HCT116 (cell line): Measurements from ENCODE around the gene MUC3A. TPM values are rescaled to one million over a fixed set of nuclear protein-coding genes. Genes with fewer than 3 reads are reported as not detected.
"Not testable (repeated sequence)": the region's sequence is repeated elsewhere in the genome, so short reads cannot be mapped to it uniquely, and the experiment has no call there.

Source experiments
- ATAC-seq: fragments of 200-7000 bp; cut with Tn5 transposase; 2 replicates; pipeline ENCODE4 v1.9.1; 2020; ENCODE audit warnings: mild to moderate bottlenecking, moderate library complexity
- BruUV-seq: library from RNA; stranded (reverse); fragments of 400-500 nt; replicated peaks from 2 replicates; lab custom pipeline; 2021; lab: Mats Ljungman, UMichigan
- CTCF ChIA-PET: fragments of 300-600 bp; sonication (Branson Sonifier 250); formaldehyde crosslinking; loops from one replicate; lab custom pipeline; 2021; ENCODE audit warnings: antibody characterized with exemption; lab: Charles Lee
- POLR2A ChIA-PET: fragments of 300-600, 350-600 bp; sonication (Branson Sonifier 250); formaldehyde crosslinking; loops from one replicate; lab custom pipeline; 2021; ENCODE audit warnings: antibody characterized with exemption; lab: Charles Lee
- RAD21 ChIA-PET, 2 experiments: fragments of 300-600 bp; sonication (Branson Sonifier 250); formaldehyde crosslinking; loops; one replicate each; lab custom pipeline; 2023; ENCODE audit warnings: low total read pairs in 2 of 2; ENCODE audit not compliant: uncharacterized antibody in 2 of 2, unreplicated experiment in 2 of 2, low non-redundant PET in 1 of 2; lab: Charles Lee
- DNase-seq: peaks from one replicate; pipeline ENCODE4 v3.0.0-alpha.2; 2010; ENCODE audit warnings: low read depth, low spot score
- H2AFZ ChIP-seq: fragments of 200-600 bp; shearing (Covaris generic), sonication (generic); 2 replicates; pipeline ENCODE4 v1.6.1; 2017; ENCODE audit warnings: low read depth, mixed run types, mixed read lengths, antibody characterized with exemption, low read length; ENCODE audit not compliant: poor library complexity, severe bottlenecking
- H3K27ac ChIP-seq: 2 replicates; pipeline ENCODE4 v1.5.1; 2012; ENCODE audit warnings: low read depth, low read length
- H3K27me3 ChIP-seq: fragments of 200-600 bp; sonication (generic); 2 replicates; pipeline ENCODE4 v1.6.1; 2016; ENCODE audit warnings: mixed run types, low read length, mixed read lengths; ENCODE audit not compliant: insufficient read depth
- H3K36me3 ChIP-seq, 2 experiments: fragments of 200-500 bp in 1 of 2; fragments of 200-600 bp in 1 of 2; sonication (Bioruptor generic) in 1 of 2; sonication (generic) in 1 of 2; 2 replicates each; pipeline versions ENCODE4 v1.5.1 to v1.6.1; 2014 to 2016; ENCODE audit warnings: low read length in 2 of 2, inconsistent platforms in 1 of 2, mixed read lengths in 1 of 2, mixed run types in 1 of 2; ENCODE audit not compliant: insufficient read depth in 2 of 2, control insufficient read depth in 1 of 2
- H3K4me1 ChIP-seq, 2 experiments: fragments of 200-600 bp in 1 of 2; sonication (generic) in 1 of 2; 2 replicates each; pipeline versions ENCODE4 v1.5.1 to v1.6.1; 2012 to 2017; ENCODE audit warnings: low read length in 2 of 2, inconsistent platforms in 1 of 2, mild to moderate bottlenecking in 1 of 2, mixed read lengths in 1 of 2, mixed run types in 1 of 2, moderate library complexity in 1 of 2; ENCODE audit not compliant: insufficient read depth in 2 of 2, control insufficient read depth in 1 of 2
- H3K4me2 ChIP-seq: fragments of 200-600 bp; sonication (generic); 2 replicates; pipeline ENCODE4 v1.6.1; 2017; ENCODE audit warnings: mixed run types, low read length, mixed read lengths
- H3K4me3 ChIP-seq, 2 experiments: fragments of 200-600 bp in 1 of 2; sonication (generic) in 1 of 2; replicated peaks in 1 of 2; 2 replicates each; pipeline ENCODE4 v1.5.1; 2011 to 2016; ENCODE audit warnings: low read length in 2 of 2, control low read depth in 1 of 2, low read depth in 1 of 2, mild to moderate bottlenecking in 1 of 2, mixed read lengths in 1 of 2, mixed run types in 1 of 2
- H3K79me2 ChIP-seq: fragments of 200-600 bp; sonication (generic); 2 replicates; pipeline ENCODE4 v1.6.1; 2017; ENCODE audit warnings: mild to moderate bottlenecking, mixed run types, low read length, moderate library complexity, mixed read lengths; ENCODE audit not compliant: insufficient read depth
- H3K9ac ChIP-seq: fragments of 200-600 bp; sonication (generic); 2 replicates; pipeline ENCODE4 v1.6.1; 2016; ENCODE audit warnings: low read length, mixed read lengths
- H3K9me2 ChIP-seq: fragments of 200-600 bp; sonication (generic), shearing (Covaris generic); 2 replicates; pipeline ENCODE4 v1.6.1; 2017; ENCODE audit warnings: mixed run types, mild to moderate bottlenecking, moderate library complexity; ENCODE audit not compliant: insufficient read depth
- H3K9me3 ChIP-seq, 2 experiments: fragments of 200-500 bp in 1 of 2; fragments of 200-600 bp in 1 of 2; sonication (Bioruptor generic) in 1 of 2; sonication (generic) in 1 of 2; 2 replicates each; pipeline ENCODE4 v1.6.1; 2014 to 2017; ENCODE audit warnings: low read length in 2 of 2, mixed read lengths in 2 of 2, inconsistent platforms in 1 of 2, low read depth in 1 of 2, mild to moderate bottlenecking in 1 of 2, mixed run types in 1 of 2, moderate library complexity in 1 of 2; ENCODE audit not compliant: control insufficient read depth in 1 of 2, insufficient read depth in 1 of 2
- H4K20me1 ChIP-seq: fragments of 200-600 bp; sonication (generic), shearing (Covaris generic); 2 replicates; pipeline ENCODE4 v1.6.1; 2017; ENCODE audit warnings: mixed run types, mild to moderate bottlenecking, moderate library complexity; ENCODE audit not compliant: insufficient read depth
- EZH2 ChIP-seq: fragments of 200-600 bp; sonication (generic); IDR thresholded peaks from 2 replicates; pipeline ENCODE4 v1.6.1; 2017; ENCODE audit warnings: antibody characterized with exemption, mixed run types
- POLR2AphosphoS5 ChIP-seq: IDR thresholded peaks from 2 replicates; pipeline ENCODE4 v1.6.1; 2011; ENCODE audit warnings: mild to moderate bottlenecking, low read depth, low read length, moderate library complexity
- RAD21 ChIP-seq: IDR thresholded peaks from 2 replicates; pipeline ENCODE4 v1.6.1; 2012; ENCODE audit warnings: low read depth, mild to moderate bottlenecking
- SIN3A ChIP-seq: IDR thresholded peaks from 2 replicates; pipeline ENCODE4 v1.6.1; 2012; ENCODE audit warnings: low read depth
- SRF ChIP-seq: IDR thresholded peaks from 2 replicates; pipeline ENCODE4 v1.6.1; 2012; ENCODE audit warnings: low read depth
- TCF7L2 ChIP-seq: IDR thresholded peaks from 2 replicates; pipeline ENCODE4 v1.7.0; 2011; ENCODE audit warnings: borderline replicate concordance, inconsistent platforms; ENCODE audit not compliant: insufficient read depth, insufficient read length; ENCODE audit errors: extremely low read depth
- YY1 ChIP-seq: IDR thresholded peaks from 2 replicates; pipeline ENCODE4 v1.6.1; 2011; ENCODE audit warnings: low read length, low read depth, moderate library complexity, mild to moderate bottlenecking; ENCODE audit not compliant: insufficient replicate concordance; ENCODE audit errors: extremely low read depth
- intact Hi-C: fragments of 100-400 bp; cut with micrococcal nuclease; formaldehyde crosslinking; loops from 2 replicates; pipeline ENCODE4 v1.10.0; 2022
- total RNA-seq: library from RNA; stranded (reverse); gene quantifications from one replicate; pipeline ENCODE4 v1.2.1, GENCODE V29; 2021; ENCODE audit not compliant: unreplicated experiment

The MUC3A gene
- total RNA-seq, 1 experiment from 2014 or later: 30.8 TPM

GRCh38 chr7:100983451-100984187, 34.3 kb downstream of the MUC3A start:
- no peak overlapping the region for H3K4me2 ChIP-seq
- no peak overlapping the region for H3K27ac ChIP-seq
- H3K4me1 ChIP-seq: peaks cover 0 to 8% of the 10 kb centered on the region in 2 experiments; a peak in 1 of 4 replicates
- no peak overlapping the region for H3K4me3 ChIP-seq
- intact Hi-C loops: no loop called here
- no peak overlapping the region for H3K9ac ChIP-seq
- BruUV-seq: no TSS peak
- DNase-seq (peak; percentile 6), ATAC-seq (no peak)
- no peak for TF ChIP-seq TCF7L2
- TF ChIP-seq SRF: no peak
- TF ChIP-seq EZH2: no peak
- TF ChIP-seq SIN3A: no peak
- TF ChIP-seq YY1: no peak
- no peak for TF ChIP-seq RAD21
- TF ChIP-seq POLR2AphosphoS5: no peak
- H3K9me3 ChIP-seq: no peaks in the 10 kb centered on the region
- no peaks in the 10 kb centered on the region for H3K79me2 ChIP-seq
- H2AFZ ChIP-seq: no peak overlapping the region
- H3K9me2 ChIP-seq: no peaks in the 10 kb centered on the region
- no peaks in the 10 kb centered on the region for H3K27me3 ChIP-seq
- ChIA-PET CTCF (no interaction called here), POLR2A (no interaction called here), RAD21 (no interaction called here)
- no peaks in the 10 kb centered on the region for H3K36me3 ChIP-seq
- no peaks in the 10 kb centered on the region for H4K20me1 ChIP-seq

- H3K9ac ChIP-seq, H3K27me3 ChIP-seq, RAD21 ChIA-PET, H3K4me1 ChIP-seq, H3K4me2 ChIP-seq, intact Hi-C loops, H3K4me3 ChIP-seq, DNase-seq, H3K36me3 ChIP-seq, H3K79me2 ChIP-seq, H3K9me2 ChIP-seq, H3K27ac ChIP-seq, H3K9me3 ChIP-seq, H2AFZ ChIP-seq, ATAC-seq, CTCF ChIA-PET, BruUV-seq, H4K20me1 ChIP-seq, POLR2A ChIA-PET: not testable (repeated sequence)
Measured at GRCh38 chr7:100984241-100984918, 35.0 kb downstream of the MUC3A start.
